OCI-LY1 (cell line): Measurements from ENCODE around the gene CYP4F12.

ENCODE experiments used
- H2AFZ ChIP-seq: fragments of 200-600 bp; sonication (generic), shearing (Covaris generic); 2 replicates; pipeline ENCODE4 v1.6.0; 2014; ENCODE audit warnings: antibody characterized with exemption, mild to moderate bottlenecking, low read length
- H3F3A ChIP-seq: fragments of 200-600 bp; sonication (generic), shearing (Covaris generic); 2 replicates; pipeline ENCODE4 v1.6.0; 2014; ENCODE audit warnings: mild to moderate bottlenecking, antibody characterized with exemption, low read length, moderate library complexity; ENCODE audit not compliant: insufficient read depth
- H3K27ac ChIP-seq: fragments of 200-600 bp; sonication (generic); 2 replicates; pipeline ENCODE4 v1.5.1; 2014; ENCODE audit warnings: low read length, mixed run types, mild to moderate bottlenecking, low read depth; ENCODE audit not compliant: poor library complexity, severe bottlenecking
- H3K27me3 ChIP-seq: fragments of 200-600 bp; sonication (generic); 2 replicates; pipeline ENCODE4 v1.6.0; 2014; ENCODE audit warnings: antibody characterized with exemption, mild to moderate bottlenecking, low read length, moderate library complexity; ENCODE audit not compliant: insufficient read depth
- H3K36me3 ChIP-seq: fragments of 200-600 bp; sonication (generic); 2 replicates; pipeline ENCODE4 v1.6.1; 2014; ENCODE audit warnings: mild to moderate bottlenecking, antibody characterized with exemption, low read length, moderate library complexity, mixed read lengths; ENCODE audit not compliant: insufficient read depth
- H3K4me1 ChIP-seq: fragments of 200-600 bp; sonication (generic); 2 replicates; pipeline ENCODE4 v1.5.1; 2014; ENCODE audit warnings: mild to moderate bottlenecking, low read length, moderate library complexity; ENCODE audit not compliant: insufficient read depth, severe bottlenecking
- H3K4me2 ChIP-seq: fragments of 200-600 bp; sonication (generic), shearing (Covaris generic); 2 replicates; pipeline ENCODE4 v1.6.1; 2014; ENCODE audit warnings: low read length
- H3K4me3 ChIP-seq: fragments of 200-600 bp; sonication (generic); 2 replicates; pipeline ENCODE4 v1.5.1; 2014; ENCODE audit warnings: low read length, low read depth, mild to moderate bottlenecking, mixed read lengths; ENCODE audit not compliant: poor library complexity, severe bottlenecking
- H3K79me2 ChIP-seq: fragments of 200-600 bp; shearing (Covaris generic); 2 replicates; pipeline ENCODE4 v1.6.1; 2016; ENCODE audit warnings: mixed run types, low read length, mixed read lengths; ENCODE audit not compliant: insufficient read depth
- H3K9ac ChIP-seq: fragments of 200-600 bp; sonication (generic), shearing (Covaris generic); 2 replicates; pipeline ENCODE4 v1.6.1; 2014; ENCODE audit warnings: mild to moderate bottlenecking, low read length, mixed read lengths
- H3K9me2 ChIP-seq: fragments of 200-600 bp; sonication (generic), shearing (Covaris generic); 2 replicates; pipeline ENCODE4 v1.6.1; 2014; ENCODE audit warnings: low read depth, mild to moderate bottlenecking, low read length, mixed read lengths
- H3K9me3 ChIP-seq: fragments of 200-600 bp; shearing (Covaris generic); 2 replicates; pipeline ENCODE4 v1.6.1; 2014; ENCODE audit warnings: low read length, mixed read lengths
- H4K20me1 ChIP-seq: fragments of 200-600 bp; sonication (generic), shearing (Covaris generic); 2 replicates; pipeline ENCODE4 v1.6.0; 2016; ENCODE audit warnings: mild to moderate bottlenecking, low read length; ENCODE audit not compliant: insufficient read depth
- CTCF ChIP-seq: fragments of 200-600 bp; sonication (generic), shearing (Covaris generic); IDR thresholded peaks from 2 replicates; pipeline ENCODE4 v1.5.1; 2017; ENCODE audit warnings: mild to moderate bottlenecking, antibody characterized with exemption, low read length, moderate library complexity, mixed read lengths
- EZH2 ChIP-seq: fragments of 200-600 bp; sonication (generic), shearing (Covaris generic); IDR thresholded peaks from 2 replicates; pipeline ENCODE4 v1.8.0; 2017; ENCODE audit warnings: borderline replicate concordance, mixed run types, mild to moderate bottlenecking, antibody characterized with exemption, low read length, moderate library complexity, mixed read lengths

The CYP4F12 gene

GRCh38 chr19:15696654-15697194, 23.8 kb downstream of the CYP4F12 start:
- Histone ChIP-seq H3K9me3 (no peaks in the 10 kb centered on the region), H3K79me2 (no peaks in the 10 kb centered on the region), H3K4me2 (no peak overlapping the region), H3K27me3 (no peaks in the 10 kb centered on the region), H4K20me1 (no peaks in the 10 kb centered on the region), H3F3A (no peaks in the 10 kb centered on the region), H2AFZ (no peak overlapping the region), H3K36me3 (no peaks in the 10 kb centered on the region), H3K9me2 (no peaks in the 10 kb centered on the region), H3K4me1 (no peaks in the 10 kb centered on the region), H3K27ac (no peak overlapping the region), H3K4me3 (no peak overlapping the region), H3K9ac (no peak overlapping the region)
- TF ChIP-seq CTCF (no peak), EZH2 (no peak)

GRCh38 chr19:15701757-15702533, 29.1 kb downstream of the CYP4F12 start:
- no peaks in the 10 kb centered on the region for H3K36me3 ChIP-seq
- TF ChIP-seq EZH2 (no peak), CTCF (no peak)
- H3K4me1 ChIP-seq = no peaks in the 10 kb centered on the region
- no peaks in the 10 kb centered on the region for H3K79me2 ChIP-seq
- no peaks in the 10 kb centered on the region for H4K20me1 ChIP-seq
- no peak overlapping the region for H3K4me2 ChIP-seq
- H2AFZ ChIP-seq = no peak overlapping the region
- no peaks in the 10 kb centered on the region for H3K9me2 ChIP-seq
- H3K27ac ChIP-seq = no peak overlapping the region
- no peaks in the 10 kb centered on the region for H3K9me3 ChIP-seq
- H3K4me3 ChIP-seq = no peak overlapping the region
- no peaks in the 10 kb centered on the region for H3F3A ChIP-seq
- no peaks in the 10 kb centered on the region for H3K27me3 ChIP-seq
- no peak overlapping the region for H3K9ac ChIP-seq

DNA sequence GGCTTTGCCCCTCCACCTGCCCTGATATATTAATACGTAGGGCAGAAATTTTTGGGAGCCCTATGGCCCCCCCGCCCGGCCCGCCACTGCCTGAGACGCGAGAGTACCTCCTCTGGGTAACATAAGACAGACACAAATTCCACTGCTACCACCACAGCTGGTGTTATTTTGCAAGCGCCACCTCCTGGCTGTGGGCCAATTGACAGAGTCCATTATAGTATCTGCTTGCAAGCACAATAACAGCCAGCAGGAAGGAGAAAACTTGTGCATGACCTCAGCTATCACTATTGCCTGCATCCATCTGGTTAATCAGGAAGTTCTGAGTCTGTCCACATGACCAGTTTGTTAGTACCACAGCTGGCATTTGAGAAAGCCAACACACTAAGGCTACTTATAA, 29.6 kb downstream of the CYP4F12 start:
- Histone ChIP-seq H3K4me3 (no peak overlapping the region), H3K4me2 (no peak overlapping the region), H3F3A (no peaks in the 10 kb centered on the region), H3K27ac (no peak overlapping the region), H3K9me3 (no peaks in the 10 kb centered on the region), H3K9ac (no peak overlapping the region), H3K36me3 (no peaks in the 10 kb centered on the region), H3K79me2 (no peaks in the 10 kb centered on the region), H4K20me1 (no peaks in the 10 kb centered on the region), H3K9me2 (no peaks in the 10 kb centered on the region), H2AFZ (no peak overlapping the region), H3K27me3 (no peaks in the 10 kb centered on the region), H3K4me1 (no peaks in the 10 kb centered on the region)
- TF ChIP-seq CTCF = peak; percentile 41; the same call in 1 of the 2 replicates
- TF ChIP-seq EZH2 = no peak
